ENCODE results near the gene EXOC2. TPM values are rescaled to one million over a fixed set of nuclear protein-coding genes. Genes with fewer than 3 reads are reported as not detected.
"Not testable (repeated sequence)": the region's sequence is repeated elsewhere in the genome, so short reads cannot be mapped to it uniquely, and the experiment has no call there.

Gene EXOC2
- total RNA-seq, 2 donors from 2014 or later = 44.1 to 46.9 TPM

DNA sequence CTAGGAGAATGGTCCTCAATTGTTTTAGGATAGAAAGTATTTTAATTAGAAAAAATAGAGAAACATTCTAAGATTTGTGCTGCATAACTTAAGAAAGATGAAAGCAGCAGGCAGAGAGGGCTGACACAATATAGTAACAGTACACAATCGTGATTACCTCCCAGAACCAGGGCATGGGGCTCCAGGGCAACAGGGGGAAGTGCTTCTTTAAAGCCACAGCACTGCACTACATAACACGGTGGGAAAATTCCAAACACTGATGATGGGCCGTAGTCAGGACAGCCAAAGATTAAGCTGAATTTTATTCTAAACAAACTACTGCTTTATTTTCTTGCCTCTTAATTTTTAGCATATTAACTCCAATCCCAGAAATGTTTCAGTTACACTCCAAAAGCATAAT is 14.4 kb downstream of the EXOC2 start:
- no peak for ATAC-seq (replicated peaks)
- Mint-ChIP-seq H3K27ac (no peak overlapping the region), H3K27me3 (no peaks in the 10 kb centered on the region), H3K4me1 (peaks cover 52% of the 10 kb centered on the region), H3K4me3 (no peak overlapping the region), H3K36me3 (ENCODE audit: low read depth) (peaks cover 24% of the 10 kb centered on the region), H3K9me3 (no peaks in the 10 kb centered on the region)

GRCh38 chr6:677919-678318 is 15.0 kb downstream of the EXOC2 start:
- H3K4me3 Mint-ChIP-seq = no peak overlapping the region
- ATAC-seq (replicated peaks) = no peak
- H3K27ac Mint-ChIP-seq = no peak overlapping the region
- no peaks in the 10 kb centered on the region for H3K27me3 Mint-ChIP-seq
- peaks cover 24% of the 10 kb centered on the region for H3K36me3 Mint-ChIP-seq (ENCODE audit: low read depth)
- peaks cover 47% of the 10 kb centered on the region for H3K4me1 Mint-ChIP-seq
- H3K9me3 Mint-ChIP-seq = no peaks in the 10 kb centered on the region

DNA sequence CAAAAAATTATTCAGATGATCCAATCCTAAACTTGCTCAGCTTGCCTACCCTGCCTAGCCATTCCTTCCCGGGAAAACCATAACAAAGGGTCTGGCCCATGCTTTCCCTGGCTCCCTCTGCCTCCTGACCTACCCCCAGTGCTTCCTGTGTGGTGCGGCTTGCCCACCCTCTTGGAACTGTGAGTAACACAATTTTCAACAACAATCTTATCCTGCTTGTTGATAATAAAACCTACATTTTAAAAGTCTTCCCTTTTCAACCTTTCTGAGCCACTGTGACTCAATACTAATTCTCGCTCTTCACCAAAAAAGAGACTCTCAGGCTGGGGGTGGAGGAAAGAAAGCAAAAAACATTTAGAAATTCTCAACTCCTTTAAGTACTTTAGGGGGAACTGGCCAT is 18.0 kb downstream of the EXOC2 start:
- Mint-ChIP-seq H3K9me3 (no peaks in the 10 kb centered on the region), H3K4me3 (peak overlapping the region; percentile 64), H3K36me3 (ENCODE audit: low read depth) (peaks cover 17% of the 10 kb centered on the region), H3K4me1 (peaks cover 30% of the 10 kb centered on the region), H3K27ac (peak overlapping the region; percentile 86), H3K27me3 (no peaks in the 10 kb centered on the region)
- ATAC-seq (replicated peaks) = peak; percentile 95

GRCh38 chr6:674406-674805 is 18.5 kb downstream of the EXOC2 start:
- peaks cover 28% of the 10 kb centered on the region for H3K4me1 Mint-ChIP-seq
- peak overlapping the region; percentile 64 for H3K4me3 Mint-ChIP-seq

GRCh38 chr6:667253-667927 is 25.5 kb downstream of the EXOC2 start:
- no peak overlapping the region for H3K4me3 Mint-ChIP-seq
- no peaks in the 10 kb centered on the region for H3K36me3 Mint-ChIP-seq (ENCODE audit: low read depth)
- no peaks in the 10 kb centered on the region for H3K9me3 Mint-ChIP-seq
- H3K4me1 Mint-ChIP-seq = peaks cover 36% of the 10 kb centered on the region
- no peak for ATAC-seq (replicated peaks)
- no peak overlapping the region for H3K27ac Mint-ChIP-seq
- H3K27me3 Mint-ChIP-seq = no peaks in the 10 kb centered on the region

More at GRCh38 chr6:674406-674805, 18.5 kb downstream of the EXOC2 start:
- H3K9me3 Mint-ChIP-seq = no peaks in the 10 kb centered on the region
- H3K36me3 Mint-ChIP-seq (ENCODE audit: low read depth) = peaks cover 15% of the 10 kb centered on the region
- H3K27me3 Mint-ChIP-seq = no peaks in the 10 kb centered on the region
- peak; percentile 65 for ATAC-seq (replicated peaks)
- H3K27ac Mint-ChIP-seq = peak overlapping the region; percentile 86

DNA sequence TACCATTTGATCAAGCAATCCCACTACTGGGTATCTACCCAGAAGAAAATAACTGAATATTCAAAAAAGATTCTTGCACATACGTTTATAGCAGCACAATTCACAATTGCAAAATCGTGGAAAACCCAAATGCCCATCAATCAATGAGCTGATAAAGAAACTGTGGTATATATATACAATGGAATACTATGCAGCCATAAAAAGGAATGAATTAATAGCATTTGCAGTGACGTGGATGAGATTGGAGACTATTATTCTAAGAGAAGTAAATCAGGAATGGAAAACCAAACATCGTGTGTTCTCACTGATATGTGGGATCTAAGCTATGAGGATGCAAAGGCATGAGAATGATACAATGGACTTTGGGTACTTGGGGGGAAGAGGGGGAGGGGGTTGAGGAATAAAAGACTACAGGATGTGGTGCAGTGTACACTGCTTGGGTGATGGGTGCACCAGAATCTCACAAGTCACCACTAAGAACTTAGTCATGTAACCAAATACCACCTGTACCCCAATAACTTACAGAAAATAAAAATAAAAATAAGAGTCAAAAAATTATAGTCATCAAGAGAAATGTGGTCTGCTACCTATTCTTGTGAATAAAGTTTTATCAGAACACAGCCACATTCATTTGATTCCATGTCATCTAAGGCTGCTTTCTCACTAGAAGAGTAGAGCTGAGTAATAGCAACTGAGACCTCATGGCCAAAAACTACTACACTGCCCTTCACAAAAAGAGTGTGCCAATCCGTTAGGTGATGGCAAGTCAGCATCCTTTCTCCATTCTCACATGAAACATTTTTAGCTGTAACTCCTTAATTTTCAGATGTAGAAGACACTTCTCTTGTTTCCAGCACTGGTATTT is 27.3 kb downstream of the EXOC2 start:
- peaks cover 49% of the 10 kb centered on the region for H3K4me1 Mint-ChIP-seq
- peak; percentile 90 for ATAC-seq (replicated peaks)

DNA sequence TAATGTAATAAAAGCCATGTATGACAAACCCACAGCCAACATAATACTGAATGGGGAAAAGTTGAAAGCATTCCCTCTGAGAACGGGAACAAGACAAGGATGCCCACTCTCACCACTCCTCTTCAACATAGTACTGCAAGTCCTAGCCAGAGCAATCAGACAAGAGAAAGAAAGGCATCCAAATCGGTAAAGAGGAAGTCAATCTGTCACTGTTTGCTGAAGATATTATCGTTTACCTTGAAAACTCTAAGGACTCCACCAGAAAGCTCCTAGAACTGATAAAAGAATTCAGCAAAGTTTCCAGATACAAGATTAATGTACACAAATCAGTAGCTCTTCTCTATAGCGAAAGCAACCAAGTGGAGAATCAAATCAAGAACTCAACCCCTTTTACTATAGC is 29.2 kb downstream of the EXOC2 start:
- not testable (repeated sequence) for ATAC-seq (replicated peaks); H3K9me3 Mint-ChIP-seq; H3K27ac Mint-ChIP-seq; H3K4me3 Mint-ChIP-seq; H3K27me3 Mint-ChIP-seq; H3K36me3 Mint-ChIP-seq (ENCODE audit: low read depth)
- peaks cover 62% of the 10 kb centered on the region for H3K4me1 Mint-ChIP-seq

More for the DNA sequence above, 27.3 kb downstream of the EXOC2 start:
- no peak overlapping the region for H3K27ac Mint-ChIP-seq
- no peaks in the 10 kb centered on the region for H3K36me3 Mint-ChIP-seq (ENCODE audit: low read depth)
- no peaks in the 10 kb centered on the region for H3K27me3 Mint-ChIP-seq
- H3K9me3 Mint-ChIP-seq = no peaks in the 10 kb centered on the region
- no peak overlapping the region for H3K4me3 Mint-ChIP-seq

GRCh38 chr6:659716-660581 is 33.0 kb downstream of the EXOC2 start:
- H3K4me1 Mint-ChIP-seq = peaks cover 54% of the 10 kb centered on the region
- ATAC-seq (replicated peaks) = peak; percentile 11
- peak overlapping the region; percentile 46 for H3K4me3 Mint-ChIP-seq
- peak overlapping the region; percentile 73 for H3K27ac Mint-ChIP-seq
- no peaks in the 10 kb centered on the region for H3K9me3 Mint-ChIP-seq
- peaks cover 31% of the 10 kb centered on the region for H3K36me3 Mint-ChIP-seq (ENCODE audit: low read depth)
- no peaks in the 10 kb centered on the region for H3K27me3 Mint-ChIP-seq

GRCh38 chr6:658244-658643 is 34.7 kb downstream of the EXOC2 start:
- H3K9me3 Mint-ChIP-seq = no peaks in the 10 kb centered on the region
- no peak overlapping the region for H3K4me3 Mint-ChIP-seq
- no peaks in the 10 kb centered on the region for H3K27me3 Mint-ChIP-seq
- H3K27ac Mint-ChIP-seq = no peak overlapping the region
- peaks cover 40% of the 10 kb centered on the region for H3K36me3 Mint-ChIP-seq (ENCODE audit: low read depth)
- H3K4me1 Mint-ChIP-seq = peaks cover 43% of the 10 kb centered on the region
- no peak for ATAC-seq (replicated peaks)

- Mint-ChIP-seq H3K9me3 (no peaks in the 10 kb centered on the region), H3K27ac (no peak overlapping the region), H3K36me3 (ENCODE audit: low read depth) (peaks cover 40% of the 10 kb centered on the region), H3K4me1 (peaks cover 43% of the 10 kb centered on the region), H3K4me3 (no peak overlapping the region), H3K27me3 (no peaks in the 10 kb centered on the region)
- no peak for ATAC-seq (replicated peaks)
These were observed 35.2 kb downstream of the EXOC2 start for GRCh38 chr6:657743-658142.

GRCh38 chr6:656460-657252 is 36.3 kb downstream of the EXOC2 start, which contains the start of gene HUS1B:
HUS1B (minus strand) TSS chr6:657100; CDS start chr6:656944, 156 bp downstream.
- peaks cover 40% of the 10 kb centered on the region for H3K36me3 Mint-ChIP-seq (ENCODE audit: low read depth)
- H3K27me3 Mint-ChIP-seq = no peaks in the 10 kb centered on the region
- ATAC-seq (replicated peaks) = no peak
- no peaks in the 10 kb centered on the region for H3K9me3 Mint-ChIP-seq
- H3K4me1 Mint-ChIP-seq = peaks cover 34% of the 10 kb centered on the region
- H3K27ac Mint-ChIP-seq = no peak within 1 kb of the TSS
- no peak within 1 kb of the TSS for H3K4me3 Mint-ChIP-seq

DNA sequence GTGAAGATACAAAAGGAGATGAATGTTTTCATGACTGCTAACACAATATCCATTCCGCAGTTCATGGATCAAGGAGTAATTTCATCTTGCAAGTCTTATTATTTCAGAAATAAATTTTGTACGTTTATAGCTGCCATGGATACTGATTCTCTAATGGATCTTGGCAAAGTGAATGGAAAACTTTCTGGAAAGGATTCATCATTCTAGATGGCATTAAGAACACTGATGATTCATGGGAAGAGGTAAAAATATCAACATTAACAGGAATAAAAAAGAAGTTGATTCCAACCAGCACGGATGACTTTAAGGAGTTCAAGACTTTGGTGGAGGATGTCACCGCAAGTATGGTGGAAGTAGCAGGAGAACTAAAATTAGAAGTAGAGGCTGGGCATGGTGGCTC is 38.8 kb downstream of the EXOC2 start:
- Mint-ChIP-seq H3K9me3 (no peaks in the 10 kb centered on the region), H3K27me3 (no peaks in the 10 kb centered on the region), H3K4me1 (peaks cover 15% of the 10 kb centered on the region), H3K27ac (no peak overlapping the region), H3K4me3 (no peak overlapping the region), H3K36me3 (ENCODE audit: low read depth) (peaks cover 40% of the 10 kb centered on the region)
- ATAC-seq (replicated peaks) = no peak

- peak overlapping the region; percentile 55 for H3K27ac Mint-ChIP-seq
- no peaks in the 10 kb centered on the region for H3K9me3 Mint-ChIP-seq
- H3K4me1 Mint-ChIP-seq = peaks cover 12% of the 10 kb centered on the region
- peaks cover 37% of the 10 kb centered on the region for H3K36me3 Mint-ChIP-seq (ENCODE audit: low read depth)
- ATAC-seq (replicated peaks) = peak; percentile 88
- no peaks in the 10 kb centered on the region for H3K27me3 Mint-ChIP-seq
- peak overlapping the region; percentile 11 for H3K4me3 Mint-ChIP-seq
These were observed 40.1 kb downstream of the EXOC2 start for GRCh38 chr6:652865-653264.

Measured in activated T-helper 17 cell treated with anti-CD3 and anti-CD28 coated beads, Interleukin-2, amount 50 U/mL, for 72 hours (primary cell).